NCI-H748 (cell line): ENCODE results near the gene SALL2.

Source experiments
- DNase-seq: peaks from one replicate; lab custom pipeline; 2025; ENCODE audit not compliant: unreplicated experiment; lab: John Stamatoyannopoulos, UW

The SALL2 gene

GRCh38 chr14:21528381-21529348 is 2.5 kb upstream of the SALL2 start:
- no peak for DNase-seq

- no peak for DNase-seq
Observed at GRCh38 chr14:21527318-21527679, 1.2 kb upstream of the SALL2 start.

GRCh38 chr14:21526672-21527317 is 649 bp upstream of the SALL2 start:
- peak; percentile 77 for DNase-seq

- DNase-seq, result peak; percentile 53
Observed at GRCh38 chr14:21525571-21525961, 580 bp downstream of the SALL2 start.

GRCh38 chr14:21524575-21525490 is 1.3 kb downstream of the SALL2 start:
- DNase-seq, result no peak

GRCh38 chr14:21523203-21523602 is 2.9 kb downstream of the SALL2 start:
- DNase-seq, result no peak

GRCh38 chr14:21521501-21521900 is 4.6 kb downstream of the SALL2 start:
- no peak for DNase-seq

- no peak for DNase-seq
Observed at GRCh38 chr14:21520767-21521166, 5.4 kb downstream of the SALL2 start.

GRCh38 chr14:21518725-21519124 is 7.4 kb downstream of the SALL2 start:
- no peak for DNase-seq

- no peak for DNase-seq
Observed at GRCh38 chr14:21514341-21514740, 11.8 kb downstream of the SALL2 start.

- peak; percentile 99 for DNase-seq
Observed at GRCh38 chr14:21510735-21511657, 15.2 kb downstream of the SALL2 start, which contains the start of gene METTL3. Gene METTL3, minus strand, starts transcription at chr14:21511340. Its CDS starts 117 bp downstream, at chr14:21511223.

GRCh38 chr14:21509432-21510143 is 16.6 kb downstream of the SALL2 start:
- no peak for DNase-seq

- no peak for DNase-seq
Observed at GRCh38 chr14:21506557-21506956, 19.6 kb downstream of the SALL2 start.

- DNase-seq, result no peak
Observed at GRCh38 chr14:21505012-21505553, 21.1 kb downstream of the SALL2 start.

- no peak for DNase-seq
Observed at GRCh38 chr14:21503376-21503775, 22.8 kb downstream of the SALL2 start.

- DNase-seq, result no peak
Observed at GRCh38 chr14:21501568-21501967, 24.6 kb downstream of the SALL2 start.

GRCh38 chr14:21498540-21499526 is 27.3 kb downstream of the SALL2 start:
- peak; percentile 57 for DNase-seq

GRCh38 chr14:21496453-21496852 is 29.7 kb downstream of the SALL2 start:
- no peak for DNase-seq
